ENCODE data around the gene GPR160.

The GPR160 gene

GRCh38 chr3:170130532-170130931 is 92.7 kb downstream of the GPR160 start:
- DNase-seq (ENCODE audit: low spot score): no peak
- in situ Hi-C loops (cut with MboI; ENCODE audit: low pct_unique_long_range_greater_than_20kb, low sequenced_read_pairs, unreplicated experiment): no loop called here
- no peak for TF ChIP-seq CTCF (IDR thresholded peaks at IDR 0.05; ENCODE audit: extremely low read depth, insufficient read depth, missing control alignments)

GRCh38 chr3:170132335-170132734 is 94.5 kb downstream of the GPR160 start:
- DNase-seq (ENCODE audit: low spot score): no peak
- TF ChIP-seq CTCF (IDR thresholded peaks at IDR 0.05; ENCODE audit: extremely low read depth, insufficient read depth, missing control alignments): no peak
- in situ Hi-C loops (cut with MboI; ENCODE audit: low pct_unique_long_range_greater_than_20kb, low sequenced_read_pairs, unreplicated experiment): no loop called here
